ENCODE measurements around the gene COLEC12. TPM values are rescaled to one million over a fixed set of nuclear protein-coding genes. Genes with fewer than 3 reads are reported as not detected.

Gene COLEC12
- total and polyA plus RNA-seq, 12 donors: 1.5 to 19.5 (median 8.6) TPM

- intact Hi-C loops (cut with DNase I): no loop called here
- no peak for TF ChIP-seq POLR2A (IDR thresholded peaks at IDR 0.05)
- TF ChIP-seq CTCF (IDR thresholded peaks at IDR 0.05): no peak
Measured at GRCh38 chr18:484749-485464, 15.6 kb downstream of the COLEC12 start.

GRCh38 chr18:478681-479080 is 21.8 kb downstream of the COLEC12 start:
- Histone ChIP-seq H3K27me3 (no peaks in the 10 kb centered on the region), H3K36me3 (replicated peaks in 1 of 2) (no peaks in the 10 kb centered on the region), H3K9me3 (replicated peaks in 1 of 3) (no peaks in the 10 kb centered on the region), H3K4me3 (no peak overlapping the region), H3K4me1 (replicated peaks in 1 of 2) (peaks cover 0 to 7% of the 10 kb centered on the region in 2 donors), H3K27ac (peak overlapping the region in 1 of 5 donors; percentile 13)
- WGBS, 4 donors: 75 to 83% (median 82%) methylated on average over 5 of the region's 5 CpGs
- intact Hi-C loops (cut with DNase I): no loop called here
- no peak for DNase-seq
- TF ChIP-seq POLR2A (IDR thresholded peaks at IDR 0.05) (no peak), CTCF (IDR thresholded peaks at IDR 0.05) (no peak)

More at GRCh38 chr18:484749-485464, 15.6 kb downstream of the COLEC12 start:
- Histone ChIP-seq H3K9me3 (replicated peaks in 1 of 3) (no peaks in the 10 kb centered on the region), H3K4me1 (replicated peaks in 1 of 2) (no peaks in the 10 kb centered on the region), H3K4me3 (no peak overlapping the region), H3K27ac (no peak overlapping the region), H3K36me3 (replicated peaks in 1 of 2) (no peaks in the 10 kb centered on the region), H3K27me3 (no peaks in the 10 kb centered on the region)
- peak in 1 of 7 donors; percentile 8 for DNase-seq
- 65 to 81% (median 72%) methylated on average over 4 of the region's 4 CpGs for WGBS, 4 donors

GRCh38 chr18:477565-477964 is 22.9 kb downstream of the COLEC12 start:
- H3K4me1 ChIP-seq (replicated peaks in 1 of 2): peaks cover 0 to 7% of the 10 kb centered on the region in 2 donors
- no peak for TF ChIP-seq CTCF (IDR thresholded peaks at IDR 0.05)
- no peak for TF ChIP-seq POLR2A (IDR thresholded peaks at IDR 0.05)
- DNase-seq: no peak
- intact Hi-C loops (cut with DNase I): no loop called here
- 53 to 91% (median 73%) methylated on average over 2 of the region's 2 CpGs for WGBS, 4 donors
- H3K4me3 ChIP-seq: no peak overlapping the region
- H3K9me3 ChIP-seq (replicated peaks in 1 of 3): no peaks in the 10 kb centered on the region
- no peak overlapping the region for H3K27ac ChIP-seq
- H3K27me3 ChIP-seq: no peaks in the 10 kb centered on the region
- H3K36me3 ChIP-seq (replicated peaks in 1 of 2): no peaks in the 10 kb centered on the region

GRCh38 chr18:476251-476664 is 24.2 kb downstream of the COLEC12 start:
- H3K4me1 ChIP-seq (replicated peaks in 1 of 2): peaks cover 0 to 9% of the 10 kb centered on the region in 2 donors
- TF ChIP-seq POLR2A (IDR thresholded peaks at IDR 0.05) (no peak), CTCF (IDR thresholded peaks at IDR 0.05) (no peak)
- DNase-seq: no peak
- no peaks in the 10 kb centered on the region for H3K36me3 ChIP-seq (replicated peaks in 1 of 2)
- no peak overlapping the region for H3K27ac ChIP-seq
- intact Hi-C loops (cut with DNase I): no loop called here
- no peak overlapping the region for H3K4me3 ChIP-seq
- WGBS, 4 donors: 54 to 70% (median 65%) methylated on average over 6 of the region's 6 CpGs
- H3K27me3 ChIP-seq: no peaks in the 10 kb centered on the region
- H3K9me3 ChIP-seq (replicated peaks in 1 of 3): no peaks in the 10 kb centered on the region
